NB4 (cell line): ENCODE data around the gene HOMER2.

ENCODE experiments used
- DNase-seq: peaks from one replicate; pipeline ENCODE4 v3.0.0; 2010; ENCODE audit warnings: low read depth
- H3K4me3 ChIP-seq: one replicate; pipeline ENCODE4 v1.5.1; 2011; ENCODE audit warnings: mild to moderate bottlenecking, low read depth, low read length, moderate library complexity
- MYC ChIP-seq: IDR thresholded peaks from 2 replicates; pipeline ENCODE4 v1.6.1; 2011; ENCODE audit warnings: low read depth, low read length
- POLR2A ChIP-seq: IDR thresholded peaks from 2 replicates; pipeline ENCODE4 v1.6.1; 2011; ENCODE audit warnings: mild to moderate bottlenecking; ENCODE audit not compliant: insufficient read length; ENCODE audit errors: extremely low read depth
- TF ChIP-seq, protein P1 (sequence below): IDR thresholded peaks from 2 replicates; pipeline ENCODE4 v1.6.1; 2011; ENCODE audit warnings: low read depth, low read length
- TF ChIP-seq, protein P2 (sequence below): IDR thresholded peaks from one replicate; pipeline ENCODE4 v1.5.1; 2012; ENCODE audit warnings: low read depth, low read length

The HOMER2 gene

GRCh38 chr15:82950295-82950694 lies 2.2 kb downstream of the HOMER2 start:
- TF ChIP-seq, protein P1, sequence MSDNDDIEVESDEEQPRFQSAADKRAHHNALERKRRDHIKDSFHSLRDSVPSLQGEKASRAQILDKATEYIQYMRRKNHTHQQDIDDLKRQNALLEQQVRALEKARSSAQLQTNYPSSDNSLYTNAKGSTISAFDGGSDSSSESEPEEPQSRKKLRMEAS: no peak
- no peak for TF ChIP-seq POLR2A
- TF ChIP-seq, protein P2, sequence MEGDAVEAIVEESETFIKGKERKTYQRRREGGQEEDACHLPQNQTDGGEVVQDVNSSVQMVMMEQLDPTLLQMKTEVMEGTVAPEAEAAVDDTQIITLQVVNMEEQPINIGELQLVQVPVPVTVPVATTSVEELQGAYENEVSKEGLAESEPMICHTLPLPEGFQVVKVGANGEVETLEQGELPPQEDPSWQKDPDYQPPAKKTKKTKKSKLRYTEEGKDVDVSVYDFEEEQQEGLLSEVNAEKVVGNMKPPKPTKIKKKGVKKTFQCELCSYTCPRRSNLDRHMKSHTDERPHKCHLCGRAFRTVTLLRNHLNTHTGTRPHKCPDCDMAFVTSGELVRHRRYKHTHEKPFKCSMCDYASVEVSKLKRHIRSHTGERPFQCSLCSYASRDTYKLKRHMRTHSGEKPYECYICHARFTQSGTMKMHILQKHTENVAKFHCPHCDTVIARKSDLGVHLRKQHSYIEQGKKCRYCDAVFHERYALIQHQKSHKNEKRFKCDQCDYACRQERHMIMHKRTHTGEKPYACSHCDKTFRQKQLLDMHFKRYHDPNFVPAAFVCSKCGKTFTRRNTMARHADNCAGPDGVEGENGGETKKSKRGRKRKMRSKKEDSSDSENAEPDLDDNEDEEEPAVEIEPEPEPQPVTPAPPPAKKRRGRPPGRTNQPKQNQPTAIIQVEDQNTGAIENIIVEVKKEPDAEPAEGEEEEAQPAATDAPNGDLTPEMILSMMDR: no peak
- no peak for TF ChIP-seq MYC
- no peak for DNase-seq
- H3K4me3 ChIP-seq: no peak overlapping the region

DNA sequence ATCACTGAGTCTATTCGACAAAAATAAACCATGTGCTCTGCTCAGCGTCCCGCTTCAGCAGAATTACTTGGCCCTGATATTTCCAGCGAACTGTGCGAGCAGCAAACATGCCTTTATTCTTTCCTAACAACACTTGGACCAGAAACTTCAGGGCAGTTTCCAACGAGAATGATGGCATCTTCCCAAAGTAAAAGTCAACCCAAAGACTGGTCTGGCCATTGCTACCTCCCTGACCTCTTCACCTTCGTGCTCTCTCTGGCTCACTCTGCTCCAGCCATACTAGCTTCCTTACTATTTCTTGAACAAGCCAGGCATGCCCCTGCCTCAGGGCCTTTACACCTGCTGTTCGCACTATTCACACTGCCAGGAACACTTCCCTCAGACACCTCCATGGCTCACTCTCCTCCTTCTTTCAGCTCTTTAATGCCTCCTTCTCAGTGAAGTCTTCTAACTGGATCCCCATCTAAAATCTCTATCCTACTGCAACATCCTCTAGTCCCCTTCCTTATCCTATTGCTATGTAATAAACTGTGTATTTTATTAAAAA lies 6.3 kb downstream of the HOMER2 start:
- TF ChIP-seq MYC (no peak), POLR2A (no peak)
- TF ChIP-seq, protein P2: no peak
- TF ChIP-seq, protein P1: no peak
- no peak overlapping the region for H3K4me3 ChIP-seq
- DNase-seq: no peak

DNA sequence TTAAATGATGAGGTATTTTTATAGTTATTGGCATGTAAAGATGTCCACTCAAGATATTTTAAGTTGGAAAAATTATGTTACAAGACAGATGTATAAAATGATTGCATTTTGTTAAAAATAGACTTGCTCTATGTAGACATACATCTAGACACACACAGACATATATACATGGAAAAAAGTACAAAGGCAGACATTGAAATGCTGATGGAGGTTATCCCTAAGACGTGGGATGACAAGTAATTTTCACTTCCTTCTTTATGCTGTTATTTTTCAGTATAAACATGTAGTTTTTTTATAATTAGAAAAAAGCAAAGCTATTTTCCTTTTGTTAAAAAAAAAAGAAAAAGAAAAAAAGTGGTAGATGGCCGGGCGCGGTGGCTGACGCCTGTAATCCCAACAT lies 7.2 kb downstream of the HOMER2 start:
- TF ChIP-seq POLR2A (no peak), MYC (no peak)
- TF ChIP-seq, protein P1: no peak
- TF ChIP-seq, protein P2: no peak
- no peak for DNase-seq
- H3K4me3 ChIP-seq: no peak overlapping the region

DNA sequence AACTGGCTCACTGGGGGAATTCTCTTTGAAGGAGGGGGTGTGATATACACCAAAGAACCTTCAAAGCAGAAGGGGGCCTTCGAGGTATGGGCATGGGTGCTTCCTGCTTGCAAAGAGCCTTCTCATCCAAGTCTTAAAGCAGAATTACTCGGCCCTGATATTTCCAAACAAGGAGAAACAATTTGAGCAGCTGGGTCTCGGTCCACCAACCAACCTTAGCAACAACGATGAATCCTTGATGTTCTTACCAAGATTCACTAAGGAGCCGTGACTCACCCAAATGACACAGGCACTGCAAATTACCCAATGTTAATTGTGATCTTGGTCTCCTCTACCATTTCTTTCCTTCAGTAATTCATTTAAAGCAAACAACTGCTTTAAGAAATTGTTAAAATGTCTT lies 7.7 kb downstream of the HOMER2 start:
- no peak overlapping the region for H3K4me3 ChIP-seq

DNA sequence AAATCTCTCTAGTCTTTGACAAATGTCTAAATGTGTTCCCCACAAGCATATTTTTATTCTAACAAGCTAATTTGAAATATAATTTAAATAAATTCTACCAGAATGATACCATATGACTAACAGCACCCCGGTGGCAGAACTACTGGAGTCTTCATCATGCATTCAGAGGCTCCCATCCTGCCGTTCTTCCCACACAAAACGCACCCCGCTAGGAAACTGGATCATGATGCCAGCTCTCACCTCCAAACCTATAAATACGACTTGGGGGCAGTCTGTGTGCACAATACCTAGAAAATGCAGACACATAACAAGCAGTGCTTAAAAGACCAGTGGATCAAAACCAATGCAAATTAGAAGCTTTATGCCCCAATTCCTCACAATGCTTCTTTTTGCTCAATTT lies 8.5 kb downstream of the HOMER2 start:
- H3K4me3 ChIP-seq: no peak overlapping the region
- TF ChIP-seq, protein P2: no peak
- no peak for TF ChIP-seq MYC
- no peak for TF ChIP-seq POLR2A
- TF ChIP-seq, protein P1: no peak
- DNase-seq: no peak

More for the DNA sequence above, 7.7 kb downstream of the HOMER2 start:
- TF ChIP-seq, protein P1: no peak
- TF ChIP-seq POLR2A: no peak
- no peak for TF ChIP-seq MYC
- TF ChIP-seq, protein P2: no peak
- no peak for DNase-seq
